GM19238 (cell line): ENCODE data around the gene SMAD3.

Experiments
- DNase-seq: peaks from one replicate; pipeline ENCODE4 v3.0.0; 2011; ENCODE audit warnings: low spot score; ENCODE audit not compliant: insufficient read length

SMAD3 gene

DNA sequence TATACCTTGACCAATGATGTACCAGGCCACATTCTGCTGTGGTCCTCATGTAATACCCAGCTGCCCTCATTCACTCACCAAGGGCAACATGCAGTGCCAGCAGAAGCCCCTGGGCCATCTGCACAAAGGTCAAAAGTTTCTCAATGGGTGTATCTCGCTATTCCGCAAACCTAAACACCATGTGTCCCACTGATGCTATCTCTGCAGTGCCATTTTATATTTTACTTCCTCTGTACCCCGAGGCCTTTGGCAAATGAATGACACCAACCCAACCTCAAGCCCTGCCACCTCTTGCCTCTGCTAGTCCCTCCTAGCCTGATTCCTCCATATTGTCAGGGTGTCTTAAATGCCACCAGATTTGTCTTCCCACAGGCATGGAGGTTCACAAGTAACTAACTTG lies 129.9 kb downstream of the SMAD3 start:
- no peak for DNase-seq

DNA sequence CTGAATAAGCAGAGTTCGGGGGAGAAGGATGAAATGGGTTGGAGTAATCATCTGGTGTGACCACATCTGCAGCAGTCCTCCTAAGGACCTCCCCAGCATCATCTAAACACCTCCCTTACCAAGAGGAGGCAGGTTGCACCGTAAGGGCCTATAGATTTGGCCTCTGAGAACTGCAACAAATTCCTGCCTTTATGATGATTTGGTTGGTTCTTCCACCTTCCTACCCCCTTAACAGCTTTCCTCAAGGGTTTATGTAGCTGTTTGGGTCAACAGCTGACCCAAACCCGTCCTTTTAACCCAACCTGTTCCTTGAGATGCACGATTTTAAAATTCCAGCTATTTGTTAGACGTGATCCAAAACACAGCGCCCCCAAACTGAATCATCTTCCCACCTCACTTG lies 130.8 kb downstream of the SMAD3 start:
- DNase-seq, result no peak

DNA sequence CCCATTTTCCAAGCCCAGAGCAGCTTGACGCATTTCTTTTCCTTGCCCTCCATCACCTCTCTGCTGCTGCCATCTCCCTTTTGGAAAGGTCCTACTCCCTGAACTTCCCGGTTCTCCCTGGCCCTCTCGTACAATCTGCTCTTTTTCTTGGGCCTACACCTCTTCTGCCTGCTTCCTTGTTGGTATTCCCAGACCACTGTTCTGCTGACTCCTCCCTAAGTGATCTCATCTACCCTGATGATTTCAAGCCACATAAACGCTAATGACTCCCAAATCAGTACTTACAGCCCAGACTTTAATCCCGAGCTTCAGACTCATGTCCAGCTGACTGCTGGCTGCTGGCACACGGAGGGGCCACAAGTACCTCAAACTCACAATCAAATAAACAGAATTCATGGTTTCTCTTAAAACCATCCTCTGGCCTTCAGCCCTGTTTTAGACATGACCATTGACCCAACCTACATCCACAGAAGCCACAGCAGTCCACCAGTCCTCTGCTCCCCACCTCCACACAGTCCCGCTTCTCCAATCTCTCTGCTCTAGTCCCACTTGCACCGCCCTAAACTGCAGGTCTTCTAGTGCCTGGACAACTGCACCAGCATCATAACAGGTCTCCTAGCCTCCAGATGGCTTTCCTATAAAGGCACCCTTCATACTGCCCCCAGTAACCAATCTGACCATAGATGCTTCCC lies 131.4 kb downstream of the SMAD3 start:
- no peak for DNase-seq

DNA sequence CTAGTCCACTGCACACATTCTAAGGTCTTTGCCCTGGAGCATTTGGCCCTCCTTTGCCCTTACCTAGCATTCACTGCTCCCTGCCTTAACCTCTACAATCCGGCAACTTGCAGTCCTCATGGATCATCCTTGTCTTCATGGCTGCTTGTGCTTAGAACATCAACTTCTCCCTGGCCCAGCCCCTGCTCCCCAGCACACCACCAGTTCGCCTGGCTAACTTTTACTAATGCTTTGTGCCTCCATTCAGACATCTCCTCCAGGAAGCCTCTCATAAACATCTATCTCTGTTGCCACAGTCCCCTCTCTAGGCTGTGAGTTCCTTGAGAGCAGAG lies 131.9 kb downstream of the SMAD3 start:
- no peak for DNase-seq

DNA sequence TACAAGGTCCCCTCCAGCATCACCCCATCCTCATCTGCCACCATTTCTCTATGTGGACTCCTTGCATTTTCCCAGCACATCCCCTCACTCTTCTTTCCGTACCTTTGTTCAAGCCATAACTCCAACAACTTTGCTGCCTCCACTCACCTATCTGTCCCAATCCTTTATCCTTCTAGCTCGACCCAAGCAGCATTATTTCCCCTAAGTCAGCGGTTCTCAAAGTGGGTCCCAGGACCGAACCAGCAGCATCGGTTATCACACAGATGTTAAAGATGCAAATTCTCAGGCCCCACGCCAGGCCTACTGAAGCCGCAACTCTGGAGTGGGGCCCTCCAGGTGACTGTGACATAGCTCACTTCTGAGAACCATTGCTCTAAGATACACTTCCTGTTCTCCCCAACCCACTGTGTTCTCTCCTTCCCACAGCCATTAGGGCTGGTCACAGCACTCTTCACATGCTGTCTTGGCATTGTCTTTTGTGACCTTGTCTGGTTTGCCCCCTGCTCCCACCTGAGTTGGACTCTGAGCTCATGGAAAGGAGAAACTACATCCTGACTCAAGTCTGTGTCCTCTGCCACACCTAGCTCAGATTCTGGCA lies 132.9 kb downstream of the SMAD3 start:
- no peak for DNase-seq

DNA sequence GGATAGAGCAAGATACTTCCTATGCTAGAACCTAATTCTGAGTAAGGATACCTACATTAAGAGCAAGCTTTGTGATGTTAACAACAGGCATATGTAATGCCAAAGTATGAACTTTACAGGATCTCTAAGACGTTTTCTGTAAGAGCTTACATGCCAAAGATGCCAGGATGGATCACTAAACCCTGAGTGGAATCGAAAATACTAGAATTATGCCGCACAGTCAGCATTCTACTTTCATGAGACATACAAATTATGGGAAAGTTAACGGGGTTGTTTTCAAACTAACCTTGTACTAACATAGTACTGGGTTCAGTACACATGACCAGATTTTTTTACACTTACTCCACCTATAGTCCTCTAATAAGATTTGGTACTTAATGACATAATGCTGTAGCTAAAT lies 134.0 kb downstream of the SMAD3 start:
- no peak for DNase-seq

DNA sequence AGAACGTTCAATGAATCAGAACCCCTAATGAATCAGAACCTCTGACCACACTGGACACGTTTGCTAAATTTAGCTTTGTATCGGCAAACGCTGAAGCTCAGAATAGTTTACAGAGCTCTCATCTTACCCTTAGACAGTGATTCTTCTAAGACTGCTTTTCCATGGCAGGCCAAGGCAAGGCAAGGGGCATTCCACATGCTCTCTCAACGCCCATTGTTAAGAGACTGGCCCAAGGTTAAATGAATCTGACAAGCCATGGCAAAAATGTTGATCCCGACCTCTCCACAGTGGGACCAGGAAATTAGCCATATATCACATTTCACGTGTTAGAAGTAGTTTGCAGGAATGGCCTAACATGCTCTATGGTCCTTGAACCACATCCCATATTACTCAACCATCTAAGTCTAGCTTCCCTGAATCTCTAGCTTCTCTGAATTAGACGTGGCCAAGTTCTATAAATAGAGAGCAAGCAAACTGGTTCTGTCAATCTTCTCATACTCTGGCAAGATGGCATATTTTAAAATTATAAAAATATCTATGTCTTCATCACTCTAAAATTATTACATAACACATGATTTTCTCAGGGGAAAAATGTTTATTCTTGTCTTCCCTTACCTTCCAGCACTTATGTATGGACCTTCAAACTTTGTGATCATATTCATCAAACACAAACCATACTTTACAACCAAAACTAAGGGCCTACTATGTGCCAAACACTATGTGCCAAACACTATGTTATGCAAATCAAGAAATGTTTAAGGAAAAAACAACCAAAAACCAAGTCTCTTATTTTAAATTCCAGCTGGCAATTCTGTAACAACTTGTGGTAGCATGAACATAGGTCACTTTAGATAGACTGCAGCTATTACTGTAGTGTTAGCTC lies 134.7 kb downstream of the SMAD3 start:
- no peak for DNase-seq

DNA sequence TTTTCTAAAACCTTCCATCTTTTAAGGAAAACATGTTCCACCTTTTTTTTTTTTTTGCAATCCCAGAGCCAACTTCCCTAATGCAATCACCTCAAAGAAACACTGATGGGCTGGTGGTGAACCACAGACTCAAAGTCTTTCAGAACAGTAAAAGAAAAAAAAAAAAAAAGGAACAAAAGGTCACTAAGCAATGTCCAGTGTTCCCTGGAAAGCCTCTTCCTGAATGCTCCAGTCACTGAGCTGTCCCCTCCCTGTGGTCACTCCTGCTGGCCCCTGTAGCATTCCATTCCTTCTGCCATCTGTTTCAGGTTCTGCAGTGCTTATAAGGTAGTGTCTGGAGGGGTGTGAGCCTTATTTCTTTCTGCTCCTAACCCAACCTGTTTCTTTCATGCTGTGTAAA lies 135.7 kb downstream of the SMAD3 start:
- no peak for DNase-seq

DNA sequence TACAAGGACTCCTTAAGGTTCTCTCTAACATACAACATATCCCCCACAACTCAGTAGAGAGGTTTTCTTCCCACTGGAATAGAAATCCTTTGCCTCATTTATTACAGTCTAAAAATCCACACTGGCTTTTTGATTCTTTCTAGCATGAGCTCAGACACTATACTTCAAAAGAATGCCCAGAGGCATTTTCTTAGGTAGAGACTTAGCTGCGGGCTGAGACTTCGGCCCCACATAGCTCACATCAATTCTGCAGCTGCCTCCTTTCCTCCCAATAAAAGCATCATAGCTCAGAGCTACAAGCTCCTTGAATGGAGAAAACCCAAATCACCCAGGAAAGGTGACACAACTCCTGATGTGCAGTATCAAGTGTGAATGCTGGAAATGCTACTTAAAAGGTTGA lies 136.7 kb downstream of the SMAD3 start:
- DNase-seq, result no peak

DNA sequence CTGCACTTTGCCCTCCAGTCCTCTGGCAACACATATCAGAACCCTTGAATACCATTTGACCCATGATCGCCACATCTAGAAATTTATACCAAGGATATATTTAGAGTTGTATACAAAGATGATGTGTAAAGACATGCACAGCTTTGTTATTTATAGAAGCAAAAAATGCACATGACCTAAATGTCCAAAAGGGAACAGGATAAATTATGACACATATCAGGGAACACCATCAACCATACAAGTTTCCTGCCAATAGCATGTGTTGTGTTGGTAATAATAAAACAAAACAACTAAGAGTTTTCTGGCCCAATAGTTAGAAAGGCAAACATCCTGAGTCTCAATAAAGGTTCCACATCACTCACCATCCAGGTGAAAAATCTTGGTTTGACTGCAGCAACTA lies 137.6 kb downstream of the SMAD3 start:
- DNase-seq, result no peak

DNA sequence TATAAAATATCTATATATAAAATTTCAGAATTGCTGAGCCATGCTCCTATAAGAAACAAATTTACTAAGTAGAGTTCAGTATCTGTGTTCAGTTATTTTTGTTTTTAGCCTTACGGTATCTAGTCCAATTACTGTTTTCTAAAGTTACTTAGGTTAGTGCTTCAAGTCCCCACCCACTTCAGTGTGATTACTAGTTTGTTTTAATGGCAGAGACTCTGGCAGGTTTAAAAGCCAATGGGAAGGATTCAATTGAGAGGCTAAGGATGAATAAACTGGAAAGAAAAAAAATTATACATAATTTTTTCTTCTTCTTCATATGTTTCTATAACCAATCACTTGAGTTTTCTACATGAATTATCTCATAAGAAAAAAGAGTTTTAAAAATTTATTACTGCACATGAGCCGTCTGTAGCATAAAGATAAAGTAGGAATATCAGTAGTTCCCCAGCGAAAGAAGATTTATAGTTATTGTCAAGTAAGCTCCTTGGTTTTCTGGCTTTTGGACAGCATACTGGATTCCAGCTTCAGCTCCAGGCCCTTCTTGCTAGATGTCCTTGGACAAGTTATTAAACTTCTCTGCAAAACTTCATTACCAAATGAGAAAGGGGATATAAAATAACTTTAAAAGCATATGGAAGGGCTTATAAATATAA lies 142.3 kb downstream of the SMAD3 start:
- DNase-seq, result no peak

DNA sequence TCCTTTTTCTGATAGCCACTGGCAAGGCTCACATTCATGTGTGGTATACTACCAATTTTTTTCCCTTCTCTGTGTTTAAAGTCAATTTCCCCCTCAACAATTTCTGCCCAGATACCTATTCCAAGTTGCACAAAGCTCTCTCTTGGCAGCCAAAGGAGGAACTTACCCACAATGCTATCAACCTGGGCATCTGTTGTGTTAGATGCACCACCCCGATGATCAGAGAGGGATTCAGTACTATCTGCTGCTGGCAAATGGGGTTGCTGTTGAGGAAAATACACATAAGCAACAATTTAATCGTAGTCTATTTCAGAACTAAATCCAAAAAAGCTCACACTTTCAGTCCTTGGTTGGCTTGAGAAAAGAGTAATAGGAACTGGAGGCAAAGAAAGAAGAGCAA lies 143.0 kb downstream of the SMAD3 start:
- no peak for DNase-seq

DNA sequence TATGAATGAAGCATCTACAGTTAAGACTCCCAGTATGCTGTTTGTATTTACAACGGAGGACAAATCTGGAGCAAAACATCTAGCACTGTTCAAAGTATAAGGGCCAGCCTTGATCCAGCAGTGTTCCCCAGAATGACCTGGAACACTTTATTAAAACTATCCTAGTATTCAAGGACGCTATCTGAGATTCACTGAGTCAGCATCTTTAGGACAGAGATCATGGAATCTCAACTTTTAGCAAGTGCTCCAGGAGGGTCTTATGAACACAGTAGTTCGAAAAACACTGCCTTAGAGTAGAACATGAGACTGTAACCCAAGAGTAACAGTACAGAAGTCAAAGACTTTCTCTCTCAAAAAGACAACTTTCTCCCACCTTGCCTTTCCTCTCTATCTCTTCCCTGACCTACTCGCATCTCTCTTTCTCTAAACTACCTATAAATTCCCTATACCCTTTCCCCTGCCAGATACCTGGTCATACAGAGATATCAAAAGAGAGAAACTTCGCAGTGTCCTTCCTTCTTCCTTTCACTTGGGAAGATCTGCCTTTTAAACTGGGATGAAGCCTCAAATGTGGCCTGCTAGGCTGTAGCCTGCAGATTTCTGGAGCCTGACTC lies 145.3 kb downstream of the SMAD3 start:
- DNase-seq, result no peak

DNA sequence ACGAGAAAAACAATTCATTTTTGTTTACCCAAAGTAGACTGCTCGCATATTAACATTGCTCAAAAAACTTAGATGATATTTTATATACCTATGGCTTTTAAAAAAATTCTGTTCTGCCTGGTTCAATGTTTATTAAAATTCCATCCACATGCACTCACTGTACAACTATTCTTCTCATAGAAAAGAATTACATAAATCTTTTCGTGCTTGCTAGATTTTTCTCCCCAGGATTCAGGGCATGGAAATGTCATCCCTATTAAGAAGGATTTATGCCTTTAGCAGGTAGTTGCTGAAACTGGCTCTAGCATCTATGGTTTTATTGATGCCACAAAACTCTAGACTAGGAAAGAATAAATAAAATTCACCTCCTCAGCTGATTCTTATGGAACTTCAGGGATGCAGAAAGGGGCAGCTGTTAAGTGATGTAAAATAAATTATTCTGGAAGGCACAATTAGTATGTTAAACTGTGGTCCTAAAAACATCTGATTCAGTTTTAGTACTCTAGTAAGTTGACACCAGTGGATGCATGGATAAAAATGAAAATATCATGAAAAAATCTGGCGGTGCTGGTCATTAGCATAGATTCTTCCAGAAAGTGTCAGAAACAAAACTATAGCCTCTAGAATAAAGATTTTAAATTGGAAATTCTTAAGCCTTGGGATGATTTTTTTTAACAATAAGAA lies 147.4 kb downstream of the SMAD3 start:
- DNase-seq, result no peak

DNA sequence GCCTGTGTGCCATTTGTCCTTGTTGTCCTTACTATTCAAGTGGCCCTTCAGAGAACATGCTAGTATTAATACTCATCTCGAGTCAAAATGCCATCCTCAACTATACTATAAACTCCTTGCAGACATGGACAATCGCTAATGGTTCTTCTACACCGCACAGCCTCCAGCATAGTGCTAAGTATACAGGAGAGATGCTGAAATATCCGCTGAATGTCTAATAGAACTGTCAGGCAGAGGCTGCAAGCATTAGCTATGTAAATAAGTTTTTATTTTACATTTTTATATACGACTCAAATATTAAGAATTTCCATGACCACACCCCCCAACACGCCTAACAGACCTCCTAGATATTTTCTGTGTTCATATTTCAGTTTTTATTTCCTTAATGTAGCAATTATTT lies 149.7 kb downstream of the SMAD3 start:
- DNase-seq, result no peak

DNA sequence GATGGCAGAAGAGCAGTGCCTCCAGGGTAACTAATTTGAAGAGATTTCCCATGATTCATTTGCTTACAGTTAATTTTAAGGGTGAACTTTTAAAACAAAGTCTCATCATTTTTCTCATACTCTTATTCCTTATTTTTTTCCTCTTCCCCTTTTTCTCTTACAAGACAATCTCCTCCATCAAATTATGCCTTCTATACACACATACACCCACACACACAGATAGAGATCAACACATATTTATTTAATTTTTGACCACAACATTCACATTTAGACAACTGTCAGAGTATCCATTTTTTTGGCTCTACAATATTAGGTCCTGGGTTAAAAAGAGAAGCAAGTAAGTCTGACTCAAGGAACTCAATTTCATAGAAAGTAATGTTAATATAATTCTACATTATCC lies 151.5 kb downstream of the SMAD3 start:
- no peak for DNase-seq

DNA sequence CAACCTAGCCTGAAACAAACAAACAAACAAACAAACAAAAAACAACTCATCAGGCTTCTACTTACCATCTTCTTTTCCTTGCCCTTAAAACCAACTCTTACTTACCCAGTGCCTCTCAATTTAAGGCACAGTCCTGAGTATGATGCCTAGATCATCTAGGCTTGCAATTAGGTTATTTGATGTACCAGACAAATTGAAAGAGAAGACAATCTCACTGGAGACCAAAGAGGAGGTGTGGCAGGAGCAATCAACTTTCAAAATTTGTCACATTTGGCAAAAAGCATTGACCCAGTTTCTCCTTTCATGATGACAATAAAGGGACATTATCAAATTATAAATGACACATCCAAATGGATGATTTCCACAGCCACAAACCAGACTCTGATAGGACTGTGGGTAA lies 153.0 kb downstream of the SMAD3 start:
- no peak for DNase-seq

DNA sequence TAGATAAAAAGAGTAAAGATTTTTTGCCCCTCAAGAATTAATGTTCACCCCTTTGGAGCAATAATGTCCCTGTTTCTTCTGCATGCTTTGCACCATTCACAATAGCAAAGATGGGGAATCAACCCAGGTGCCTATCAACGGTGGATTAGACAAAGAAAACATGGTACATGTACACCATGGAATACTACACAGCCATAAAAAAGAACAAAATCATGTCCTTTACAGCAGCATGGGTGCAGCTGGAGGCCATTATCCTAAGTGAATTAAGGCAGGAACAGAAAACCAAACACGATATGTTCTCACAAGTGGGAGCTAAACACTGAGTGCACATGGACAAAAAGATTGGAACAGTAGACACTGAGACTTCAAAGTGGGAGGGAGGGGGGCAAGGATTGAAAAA lies 153.9 kb downstream of the SMAD3 start:
- DNase-seq, result no peak

DNA sequence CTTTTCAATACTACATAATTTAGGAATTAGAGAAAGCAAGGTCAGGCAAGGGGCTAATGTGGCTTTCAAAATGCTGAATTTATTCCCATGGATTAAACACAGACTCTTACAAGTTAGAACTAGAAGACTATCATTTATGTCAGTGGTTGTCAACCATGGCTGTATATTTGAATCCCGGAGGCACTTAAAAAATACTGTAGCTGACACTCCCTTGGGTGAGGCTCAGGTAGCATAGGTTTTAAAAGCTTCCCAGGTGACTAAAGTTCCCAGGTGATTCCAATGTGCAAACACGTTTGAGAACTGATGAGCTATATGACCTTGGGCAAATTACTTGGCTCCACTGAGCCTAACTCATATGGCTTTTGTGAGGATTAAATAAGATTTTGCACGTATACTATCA lies 159.5 kb downstream of the SMAD3 start:
- DNase-seq, result no peak

DNA sequence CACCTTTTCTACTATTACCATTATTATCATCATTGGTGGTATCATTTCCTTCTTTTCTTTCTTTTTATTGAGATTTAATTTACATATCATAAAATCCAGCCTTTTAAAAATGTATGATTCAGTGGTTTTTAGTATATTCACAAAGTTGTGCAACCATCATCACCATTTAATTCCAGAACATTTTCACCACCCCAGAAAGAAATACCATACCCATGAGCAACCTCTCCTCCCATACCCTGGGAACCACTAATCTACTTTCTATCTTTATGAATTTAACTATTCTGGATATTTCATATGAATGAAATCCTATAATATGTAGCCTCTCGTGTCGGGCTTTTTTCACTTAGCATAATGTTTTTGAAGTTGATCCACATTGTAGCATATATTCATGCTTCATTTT lies 159.9 kb downstream of the SMAD3 start:
- no peak for DNase-seq

DNA sequence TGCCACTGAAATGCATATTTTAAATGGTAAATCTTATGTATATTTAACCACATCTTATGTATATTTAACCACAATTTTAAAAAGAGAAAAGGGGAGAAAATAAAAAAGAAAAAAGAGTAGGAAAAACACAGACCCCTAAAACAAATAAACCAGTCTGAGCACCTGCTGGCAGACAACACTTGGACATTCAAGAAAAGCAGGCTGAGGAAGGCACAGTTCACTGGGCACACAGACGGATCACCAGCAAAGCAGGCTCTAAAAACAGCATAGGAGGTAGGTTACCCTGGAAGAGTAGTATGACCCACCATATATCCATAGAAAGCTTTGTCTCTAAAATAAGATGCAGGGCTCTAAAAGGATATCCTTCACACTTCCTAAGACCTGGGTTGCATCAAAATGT lies 162.0 kb downstream of the SMAD3 start:
- DNase-seq, result no peak
